ENCODE measurements around the gene SAMM50. TPM values are rescaled to one million over a fixed set of nuclear protein-coding genes. Genes with fewer than 3 reads are reported as not detected.
A peak's percentile ranks its signal among the peaks of the same experiment; 100 is the strongest.

The SAMM50 gene
- total and polyA plus RNA-seq, 2 experiments from 2014 or later = 58.6 to 60.3 TPM

DNA sequence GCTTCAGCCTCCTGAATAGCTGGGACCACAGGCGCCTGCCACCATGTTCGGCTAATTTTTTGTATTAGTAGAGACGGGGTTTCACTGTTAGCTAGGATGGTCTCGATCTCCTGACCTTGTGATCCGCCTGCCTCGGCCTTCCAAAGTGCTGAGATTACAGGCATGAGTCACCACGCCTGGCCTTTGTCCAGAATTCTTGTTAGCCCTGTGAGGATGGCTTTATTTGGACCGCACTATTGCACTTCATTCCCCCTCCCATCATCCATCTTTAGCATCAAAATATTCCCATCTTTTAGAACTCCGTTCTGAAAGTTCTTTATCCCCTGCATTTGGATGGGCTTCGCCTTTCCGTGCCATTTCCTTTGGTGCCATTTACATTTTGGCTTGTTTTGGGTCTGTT is 2.6 kb downstream of the SAMM50 start:
- H3F3A ChIP-seq (replicated peaks; ENCODE audit: low read depth) = peaks cover 9% of the 10 kb centered on the region
- H3K9me2 ChIP-seq (ENCODE audit: insufficient read depth) = no peaks in the 10 kb centered on the region
- no peak overlapping the region for H3K4me3 ChIP-seq
- H3K27ac ChIP-seq (ENCODE audit: low read depth) = no peak overlapping the region
- ATAC-seq (no peak), DNase-seq (ENCODE audit: low spot score) (no peak)
- Mint-ChIP-seq H3K36me3 (ENCODE audit: low read depth) (no peaks in the 10 kb centered on the region; the same call in 2 of the 3 replicates), H3K27ac (no peak overlapping the region), H3K4me3 (peak overlapping the region; percentile 1; the same call in 1 of the 3 replicates), H3K27me3 (ENCODE audit: insufficient read depth, low read depth, poor library complexity) (peaks cover 7% of the 10 kb centered on the region), H3K4me1 (peaks cover 27% of the 10 kb centered on the region), H3K9me3 (no peaks in the 10 kb centered on the region)
- no peaks in the 10 kb centered on the region for H3K36me3 ChIP-seq (ENCODE audit: insufficient read depth)
- H4K20me1 ChIP-seq (replicated peaks; ENCODE audit: insufficient read depth) = peaks cover 31% of the 10 kb centered on the region
- no peak overlapping the region for H3K4me2 ChIP-seq
- H3K4me1 ChIP-seq (ENCODE audit: insufficient read depth) = peaks cover 22% of the 10 kb centered on the region
- peaks cover 69% of the 10 kb centered on the region for H3K79me2 ChIP-seq (replicated peaks; ENCODE audit: insufficient read depth)
- TF ChIP-seq, protein P1, sequence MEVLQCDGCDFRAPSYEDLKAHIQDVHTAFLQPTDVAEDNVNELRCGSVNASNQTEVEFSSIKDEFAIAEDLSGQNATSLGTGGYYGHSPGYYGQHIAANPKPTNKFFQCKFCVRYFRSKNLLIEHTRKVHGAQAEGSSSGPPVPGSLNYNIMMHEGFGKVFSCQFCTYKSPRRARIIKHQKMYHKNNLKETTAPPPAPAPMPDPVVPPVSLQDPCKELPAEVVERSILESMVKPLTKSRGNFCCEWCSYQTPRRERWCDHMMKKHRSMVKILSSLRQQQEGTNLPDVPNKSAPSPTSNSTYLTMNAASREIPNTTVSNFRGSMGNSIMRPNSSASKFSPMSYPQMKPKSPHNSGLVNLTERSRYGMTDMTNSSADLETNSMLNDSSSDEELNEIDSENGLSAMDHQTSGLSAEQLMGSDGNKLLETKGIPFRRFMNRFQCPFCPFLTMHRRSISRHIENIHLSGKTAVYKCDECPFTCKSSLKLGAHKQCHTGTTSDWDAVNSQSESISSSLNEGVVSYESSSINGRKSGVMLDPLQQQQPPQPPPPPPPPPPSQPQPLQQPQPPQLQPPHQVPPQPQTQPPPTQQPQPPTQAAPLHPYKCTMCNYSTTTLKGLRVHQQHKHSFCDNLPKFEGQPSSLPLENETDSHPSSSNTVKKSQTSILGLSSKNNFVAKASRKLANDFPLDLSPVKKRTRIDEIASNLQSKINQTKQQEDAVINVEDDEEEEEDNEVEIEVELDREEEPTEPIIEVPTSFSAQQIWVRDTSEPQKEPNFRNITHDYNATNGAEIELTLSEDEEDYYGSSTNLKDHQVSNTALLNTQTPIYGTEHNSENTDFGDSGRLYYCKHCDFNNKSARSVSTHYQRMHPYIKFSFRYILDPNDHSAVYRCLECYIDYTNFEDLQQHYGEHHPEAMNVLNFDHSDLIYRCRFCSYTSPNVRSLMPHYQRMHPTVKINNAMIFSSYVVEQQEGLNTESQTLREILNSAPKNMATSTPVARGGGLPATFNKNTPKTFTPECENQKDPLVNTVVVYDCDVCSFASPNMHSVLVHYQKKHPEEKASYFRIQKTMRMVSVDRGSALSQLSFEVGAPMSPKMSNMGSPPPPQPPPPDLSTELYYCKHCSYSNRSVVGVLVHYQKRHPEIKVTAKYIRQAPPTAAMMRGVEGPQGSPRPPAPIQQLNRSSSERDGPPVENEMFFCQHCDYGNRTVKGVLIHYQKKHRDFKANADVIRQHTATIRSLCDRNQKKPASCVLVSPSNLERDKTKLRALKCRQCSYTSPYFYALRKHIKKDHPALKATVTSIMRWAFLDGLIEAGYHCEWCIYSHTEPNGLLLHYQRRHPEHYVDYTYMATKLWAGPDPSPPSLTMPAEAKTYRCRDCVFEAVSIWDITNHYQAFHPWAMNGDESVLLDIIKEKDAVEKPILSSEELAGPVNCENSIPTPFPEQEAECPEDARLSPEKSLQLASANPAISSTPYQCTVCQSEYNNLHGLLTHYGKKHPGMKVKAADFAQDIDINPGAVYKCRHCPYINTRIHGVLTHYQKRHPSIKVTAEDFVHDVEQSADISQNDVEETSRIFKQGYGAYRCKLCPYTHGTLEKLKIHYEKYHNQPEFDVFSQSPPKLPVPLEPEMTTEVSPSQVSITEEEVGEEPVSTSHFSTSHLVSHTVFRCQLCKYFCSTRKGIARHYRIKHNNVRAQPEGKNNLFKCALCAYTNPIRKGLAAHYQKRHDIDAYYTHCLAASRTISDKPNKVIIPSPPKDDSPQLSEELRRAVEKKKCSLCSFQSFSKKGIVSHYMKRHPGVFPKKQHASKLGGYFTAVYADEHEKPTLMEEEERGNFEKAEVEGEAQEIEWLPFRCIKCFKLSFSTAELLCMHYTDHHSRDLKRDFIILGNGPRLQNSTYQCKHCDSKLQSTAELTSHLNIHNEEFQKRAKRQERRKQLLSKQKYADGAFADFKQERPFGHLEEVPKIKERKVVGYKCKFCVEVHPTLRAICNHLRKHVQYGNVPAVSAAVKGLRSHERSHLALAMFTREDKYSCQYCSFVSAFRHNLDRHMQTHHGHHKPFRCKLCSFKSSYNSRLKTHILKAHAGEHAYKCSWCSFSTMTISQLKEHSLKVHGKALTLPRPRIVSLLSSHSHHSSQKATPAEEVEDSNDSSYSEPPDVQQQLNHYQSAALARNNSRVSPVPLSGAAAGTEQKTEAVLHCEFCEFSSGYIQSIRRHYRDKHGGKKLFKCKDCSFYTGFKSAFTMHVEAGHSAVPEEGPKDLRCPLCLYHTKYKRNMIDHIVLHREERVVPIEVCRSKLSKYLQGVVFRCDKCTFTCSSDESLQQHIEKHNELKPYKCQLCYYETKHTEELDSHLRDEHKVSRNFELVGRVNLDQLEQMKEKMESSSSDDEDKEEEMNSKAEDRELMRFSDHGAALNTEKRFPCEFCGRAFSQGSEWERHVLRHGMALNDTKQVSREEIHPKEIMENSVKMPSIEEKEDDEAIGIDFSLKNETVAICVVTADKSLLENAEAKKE (CRISPR knock-in tag; IDR thresholded peaks at IDR 0.05) = no peak
- no peak overlapping the region for H2AFZ ChIP-seq
- no peaks in the 10 kb centered on the region for H3K27me3 ChIP-seq (ENCODE audit: insufficient read depth)

DNA sequence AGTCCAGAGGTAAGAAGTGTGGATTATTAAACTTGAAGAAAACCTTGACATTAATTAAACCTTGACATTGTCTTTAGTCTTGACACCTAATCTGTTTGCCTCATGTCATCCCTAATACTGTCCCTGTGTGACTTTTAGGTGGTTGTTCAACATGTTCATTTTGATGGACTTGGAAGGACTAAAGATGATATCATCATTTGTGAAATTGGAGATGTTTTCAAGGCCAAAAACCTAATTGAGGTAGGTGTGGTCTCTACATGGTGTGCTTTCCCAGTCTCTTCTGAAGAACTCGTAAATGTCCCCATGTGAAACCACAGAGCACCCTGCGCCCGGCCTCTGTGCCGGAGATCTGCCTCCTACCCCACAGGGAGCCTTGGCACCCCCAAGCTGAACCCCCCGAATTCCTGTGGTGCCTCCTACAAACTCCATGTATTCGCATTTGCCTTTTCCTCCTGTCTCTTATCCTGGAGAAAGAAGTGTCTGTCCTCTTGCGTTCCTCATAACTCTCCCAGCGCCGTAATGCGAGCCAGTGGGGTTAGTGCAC is 9.1 kb downstream of the SAMM50 start:
- Mint-ChIP-seq H3K27ac (peak overlapping the region; percentile 62; the same call in 1 of the 2 replicates), H3K9me3 (no peaks in the 10 kb centered on the region), H3K4me1 (no peaks in the 10 kb centered on the region), H3K36me3 (ENCODE audit: low read depth) (peaks cover 59% of the 10 kb centered on the region), H3K4me3 (no peak overlapping the region), H3K27me3 (ENCODE audit: insufficient read depth, low read depth, poor library complexity) (no peaks in the 10 kb centered on the region)
- ATAC-seq = no peak
- H3K79me2 ChIP-seq (replicated peaks; ENCODE audit: insufficient read depth) = peaks cover 28% of the 10 kb centered on the region
- H4K20me1 ChIP-seq (replicated peaks; ENCODE audit: insufficient read depth) = peaks cover 18% of the 10 kb centered on the region
- no peaks in the 10 kb centered on the region for H3F3A ChIP-seq (replicated peaks; ENCODE audit: low read depth)
- no peaks in the 10 kb centered on the region for H3K9me2 ChIP-seq (ENCODE audit: insufficient read depth)
- H3K4me2 ChIP-seq = no peak overlapping the region
- no peaks in the 10 kb centered on the region for H3K4me1 ChIP-seq (ENCODE audit: insufficient read depth)
- DNase-seq (ENCODE audit: low spot score) = no peak
- H3K4me3 ChIP-seq = no peak overlapping the region
- H3K27ac ChIP-seq (ENCODE audit: low read depth) = no peak overlapping the region
- H3K36me3 ChIP-seq (ENCODE audit: insufficient read depth) = peaks cover 29% of the 10 kb centered on the region
- H3K27me3 ChIP-seq (ENCODE audit: insufficient read depth) = no peaks in the 10 kb centered on the region
- H2AFZ ChIP-seq = no peak overlapping the region
- TF ChIP-seq, protein P2, sequence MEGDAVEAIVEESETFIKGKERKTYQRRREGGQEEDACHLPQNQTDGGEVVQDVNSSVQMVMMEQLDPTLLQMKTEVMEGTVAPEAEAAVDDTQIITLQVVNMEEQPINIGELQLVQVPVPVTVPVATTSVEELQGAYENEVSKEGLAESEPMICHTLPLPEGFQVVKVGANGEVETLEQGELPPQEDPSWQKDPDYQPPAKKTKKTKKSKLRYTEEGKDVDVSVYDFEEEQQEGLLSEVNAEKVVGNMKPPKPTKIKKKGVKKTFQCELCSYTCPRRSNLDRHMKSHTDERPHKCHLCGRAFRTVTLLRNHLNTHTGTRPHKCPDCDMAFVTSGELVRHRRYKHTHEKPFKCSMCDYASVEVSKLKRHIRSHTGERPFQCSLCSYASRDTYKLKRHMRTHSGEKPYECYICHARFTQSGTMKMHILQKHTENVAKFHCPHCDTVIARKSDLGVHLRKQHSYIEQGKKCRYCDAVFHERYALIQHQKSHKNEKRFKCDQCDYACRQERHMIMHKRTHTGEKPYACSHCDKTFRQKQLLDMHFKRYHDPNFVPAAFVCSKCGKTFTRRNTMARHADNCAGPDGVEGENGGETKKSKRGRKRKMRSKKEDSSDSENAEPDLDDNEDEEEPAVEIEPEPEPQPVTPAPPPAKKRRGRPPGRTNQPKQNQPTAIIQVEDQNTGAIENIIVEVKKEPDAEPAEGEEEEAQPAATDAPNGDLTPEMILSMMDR (conservative IDR thresholded peaks at IDR 0.05; ENCODE audit: low read depth in 2 of 2) = no peak
- no peak for TF ChIP-seq JUNB (IDR thresholded peaks at IDR 0.05; ENCODE audit: unreplicated experiment)
- TF ChIP-seq POLR2AphosphoS5 (IDR thresholded peaks at IDR 0.05; ENCODE audit: low read depth) = no peak
- no peak for TF ChIP-seq EZH2phosphoT487 (IDR thresholded peaks at IDR 0.05; ENCODE audit: unreplicated experiment)
- TF ChIP-seq, protein P3, sequence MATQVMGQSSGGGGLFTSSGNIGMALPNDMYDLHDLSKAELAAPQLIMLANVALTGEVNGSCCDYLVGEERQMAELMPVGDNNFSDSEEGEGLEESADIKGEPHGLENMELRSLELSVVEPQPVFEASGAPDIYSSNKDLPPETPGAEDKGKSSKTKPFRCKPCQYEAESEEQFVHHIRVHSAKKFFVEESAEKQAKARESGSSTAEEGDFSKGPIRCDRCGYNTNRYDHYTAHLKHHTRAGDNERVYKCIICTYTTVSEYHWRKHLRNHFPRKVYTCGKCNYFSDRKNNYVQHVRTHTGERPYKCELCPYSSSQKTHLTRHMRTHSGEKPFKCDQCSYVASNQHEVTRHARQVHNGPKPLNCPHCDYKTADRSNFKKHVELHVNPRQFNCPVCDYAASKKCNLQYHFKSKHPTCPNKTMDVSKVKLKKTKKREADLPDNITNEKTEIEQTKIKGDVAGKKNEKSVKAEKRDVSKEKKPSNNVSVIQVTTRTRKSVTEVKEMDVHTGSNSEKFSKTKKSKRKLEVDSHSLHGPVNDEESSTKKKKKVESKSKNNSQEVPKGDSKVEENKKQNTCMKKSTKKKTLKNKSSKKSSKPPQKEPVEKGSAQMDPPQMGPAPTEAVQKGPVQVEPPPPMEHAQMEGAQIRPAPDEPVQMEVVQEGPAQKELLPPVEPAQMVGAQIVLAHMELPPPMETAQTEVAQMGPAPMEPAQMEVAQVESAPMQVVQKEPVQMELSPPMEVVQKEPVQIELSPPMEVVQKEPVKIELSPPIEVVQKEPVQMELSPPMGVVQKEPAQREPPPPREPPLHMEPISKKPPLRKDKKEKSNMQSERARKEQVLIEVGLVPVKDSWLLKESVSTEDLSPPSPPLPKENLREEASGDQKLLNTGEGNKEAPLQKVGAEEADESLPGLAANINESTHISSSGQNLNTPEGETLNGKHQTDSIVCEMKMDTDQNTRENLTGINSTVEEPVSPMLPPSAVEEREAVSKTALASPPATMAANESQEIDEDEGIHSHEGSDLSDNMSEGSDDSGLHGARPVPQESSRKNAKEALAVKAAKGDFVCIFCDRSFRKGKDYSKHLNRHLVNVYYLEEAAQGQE (IDR thresholded peaks at IDR 0.05; ENCODE audit: unreplicated experiment) = no peak
- TF ChIP-seq, protein P4, sequence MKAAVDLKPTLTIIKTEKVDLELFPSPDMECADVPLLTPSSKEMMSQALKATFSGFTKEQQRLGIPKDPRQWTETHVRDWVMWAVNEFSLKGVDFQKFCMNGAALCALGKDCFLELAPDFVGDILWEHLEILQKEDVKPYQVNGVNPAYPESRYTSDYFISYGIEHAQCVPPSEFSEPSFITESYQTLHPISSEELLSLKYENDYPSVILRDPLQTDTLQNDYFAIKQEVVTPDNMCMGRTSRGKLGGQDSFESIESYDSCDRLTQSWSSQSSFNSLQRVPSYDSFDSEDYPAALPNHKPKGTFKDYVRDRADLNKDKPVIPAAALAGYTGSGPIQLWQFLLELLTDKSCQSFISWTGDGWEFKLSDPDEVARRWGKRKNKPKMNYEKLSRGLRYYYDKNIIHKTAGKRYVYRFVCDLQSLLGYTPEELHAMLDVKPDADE (IDR thresholded peaks at IDR 0.05) = no peak
- TF ChIP-seq EZH2 (IDR thresholded peaks at IDR 0.05; ENCODE audit: low read depth, unreplicated experiment) = no peak
- TF ChIP-seq STAT1 (IDR thresholded peaks at IDR 0.05; ENCODE audit: unreplicated experiment) = no peak
